ENCODE data around the gene SVIL. TPM values are rescaled to one million over a fixed set of nuclear protein-coding genes. Genes with fewer than 3 reads are reported as not detected.

SVIL gene
- total RNA-seq, 1 donor, result 309 TPM

DNA sequence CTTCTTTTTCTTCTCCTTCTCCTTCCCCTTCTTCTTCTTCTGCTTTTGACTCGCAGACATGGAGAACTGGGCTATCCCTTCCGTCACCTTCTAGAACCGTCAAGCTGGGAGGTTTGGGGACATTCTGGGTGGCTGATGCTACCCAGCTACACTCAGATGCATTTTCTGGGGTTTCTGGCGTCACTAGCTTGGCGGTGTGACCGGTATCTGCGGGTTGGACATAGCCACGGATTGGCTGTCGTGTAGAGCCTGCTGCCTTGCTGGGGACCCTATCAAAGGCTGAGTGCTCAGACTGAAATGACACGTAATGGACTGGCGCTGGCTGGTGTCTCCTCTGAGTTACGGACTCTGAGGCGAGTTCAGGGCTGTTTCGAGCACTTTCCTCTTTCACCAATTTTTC lies 101.7 kb downstream of the SVIL start:
- H3K4me3 ChIP-seq (ENCODE audit: low read depth, low read length), result no peak overlapping the region
- no peak for DNase-seq (ENCODE audit: low read depth)
- TF ChIP-seq, protein P1, sequence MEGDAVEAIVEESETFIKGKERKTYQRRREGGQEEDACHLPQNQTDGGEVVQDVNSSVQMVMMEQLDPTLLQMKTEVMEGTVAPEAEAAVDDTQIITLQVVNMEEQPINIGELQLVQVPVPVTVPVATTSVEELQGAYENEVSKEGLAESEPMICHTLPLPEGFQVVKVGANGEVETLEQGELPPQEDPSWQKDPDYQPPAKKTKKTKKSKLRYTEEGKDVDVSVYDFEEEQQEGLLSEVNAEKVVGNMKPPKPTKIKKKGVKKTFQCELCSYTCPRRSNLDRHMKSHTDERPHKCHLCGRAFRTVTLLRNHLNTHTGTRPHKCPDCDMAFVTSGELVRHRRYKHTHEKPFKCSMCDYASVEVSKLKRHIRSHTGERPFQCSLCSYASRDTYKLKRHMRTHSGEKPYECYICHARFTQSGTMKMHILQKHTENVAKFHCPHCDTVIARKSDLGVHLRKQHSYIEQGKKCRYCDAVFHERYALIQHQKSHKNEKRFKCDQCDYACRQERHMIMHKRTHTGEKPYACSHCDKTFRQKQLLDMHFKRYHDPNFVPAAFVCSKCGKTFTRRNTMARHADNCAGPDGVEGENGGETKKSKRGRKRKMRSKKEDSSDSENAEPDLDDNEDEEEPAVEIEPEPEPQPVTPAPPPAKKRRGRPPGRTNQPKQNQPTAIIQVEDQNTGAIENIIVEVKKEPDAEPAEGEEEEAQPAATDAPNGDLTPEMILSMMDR (IDR thresholded peaks at IDR 0.05; ENCODE audit: insufficient read depth, low read length), result no peak

DNA sequence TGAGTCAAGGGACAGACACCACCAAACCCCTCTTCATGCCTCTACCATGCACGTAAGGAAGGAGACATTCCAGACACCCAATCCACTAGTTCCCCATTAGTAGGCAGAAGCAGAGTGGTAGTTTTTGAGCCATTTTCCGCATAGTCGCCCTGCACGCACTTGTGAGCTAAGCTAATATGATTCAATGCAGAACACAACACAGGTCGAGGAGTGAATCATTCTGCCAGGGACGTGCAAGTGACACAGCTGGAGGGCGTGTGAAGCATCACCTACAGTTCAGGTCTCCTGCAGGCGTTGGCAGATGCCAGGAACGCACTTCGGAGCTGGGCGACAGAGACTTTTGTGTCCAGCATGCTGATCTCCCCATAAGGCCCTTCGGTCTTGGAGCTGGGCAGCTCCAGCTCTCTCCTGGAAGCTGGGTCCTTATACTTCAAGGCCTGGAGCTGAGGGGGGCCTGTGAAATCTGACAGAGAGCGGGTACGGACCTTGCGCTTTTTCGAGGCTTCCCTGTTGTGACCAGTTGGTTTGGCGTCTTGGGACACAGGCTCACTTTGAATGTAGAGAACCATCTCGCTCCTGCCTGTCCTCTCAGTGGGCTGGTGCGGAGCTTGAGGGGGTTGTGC lies 102.4 kb downstream of the SVIL start:
- TF ChIP-seq, protein P1 (IDR thresholded peaks at IDR 0.05; ENCODE audit: insufficient read depth, low read length), result no peak
- H3K4me3 ChIP-seq (ENCODE audit: low read depth, low read length), result no peak overlapping the region
- DNase-seq (ENCODE audit: low read depth), result no peak

DNA sequence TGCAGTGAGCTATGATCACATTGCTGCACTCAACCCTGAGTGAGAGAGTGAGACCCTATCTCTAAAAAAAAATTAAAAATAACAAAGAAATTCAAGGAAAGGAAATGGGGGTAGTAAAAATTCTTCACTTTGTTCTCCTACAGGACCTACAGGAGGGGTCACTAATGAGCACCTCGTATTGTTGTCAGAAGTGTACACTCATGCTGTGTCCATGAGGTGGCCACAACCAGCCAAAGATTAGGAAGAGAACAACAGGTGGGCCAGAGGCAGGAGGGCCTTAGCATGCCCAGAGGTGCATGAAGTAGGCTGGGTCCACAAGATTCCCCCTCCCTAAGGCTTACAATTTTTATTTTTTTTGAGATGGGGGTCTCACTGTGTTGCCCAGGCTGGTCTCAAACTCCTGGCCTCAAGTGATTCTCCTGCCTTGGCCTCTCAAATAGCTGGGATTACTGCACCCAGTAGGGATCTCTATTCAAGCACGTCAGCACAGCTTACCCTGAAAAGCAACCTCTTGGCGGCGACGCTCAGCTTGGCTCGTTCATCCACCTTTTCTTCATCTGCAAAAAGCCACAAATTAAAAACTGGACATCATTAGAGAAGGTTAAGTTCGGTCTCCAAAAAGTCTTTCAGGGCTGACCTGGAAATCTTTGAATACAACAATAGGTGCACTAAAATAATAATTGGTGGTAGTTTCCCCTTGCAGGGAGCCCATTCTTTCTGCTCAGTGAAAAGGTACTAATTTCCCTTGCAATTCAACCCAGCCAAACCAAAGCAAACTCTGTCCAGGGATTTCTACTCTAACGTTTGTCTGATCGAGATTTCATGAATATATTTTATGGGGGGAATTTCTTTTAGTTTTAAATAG lies 104.4 kb downstream of the SVIL start:
- TF ChIP-seq, protein P1 (IDR thresholded peaks at IDR 0.05; ENCODE audit: insufficient read depth, low read length), result no peak
- no peak overlapping the region for H3K4me3 ChIP-seq (ENCODE audit: low read depth, low read length)

DNA sequence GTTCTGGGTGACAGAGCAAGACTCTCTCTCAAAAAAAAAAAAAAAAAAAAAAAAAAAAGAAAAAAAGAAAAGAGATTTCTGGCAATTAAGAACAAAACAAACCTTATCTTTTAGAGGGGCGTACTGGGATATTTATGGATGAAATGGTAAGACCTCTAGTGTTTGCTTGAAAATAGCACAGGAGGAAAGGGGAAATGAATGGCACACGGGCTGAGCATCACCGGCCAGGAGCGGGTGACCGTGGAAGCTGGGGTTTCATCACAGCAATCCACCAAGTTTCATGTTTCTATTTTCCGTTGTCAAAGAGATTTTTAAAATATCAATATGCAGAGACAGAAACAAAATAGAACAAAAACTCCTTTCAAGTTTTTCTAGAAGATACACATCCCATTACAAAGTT lies 105.6 kb downstream of the SVIL start:
- TF ChIP-seq, protein P1 (IDR thresholded peaks at IDR 0.05; ENCODE audit: insufficient read depth, low read length), result no peak
- DNase-seq (ENCODE audit: low read depth), result no peak
- H3K4me3 ChIP-seq (ENCODE audit: low read depth, low read length), result no peak overlapping the region

More for the DNA sequence above, 104.4 kb downstream of the SVIL start:
- DNase-seq (ENCODE audit: low read depth), result no peak

DNA sequence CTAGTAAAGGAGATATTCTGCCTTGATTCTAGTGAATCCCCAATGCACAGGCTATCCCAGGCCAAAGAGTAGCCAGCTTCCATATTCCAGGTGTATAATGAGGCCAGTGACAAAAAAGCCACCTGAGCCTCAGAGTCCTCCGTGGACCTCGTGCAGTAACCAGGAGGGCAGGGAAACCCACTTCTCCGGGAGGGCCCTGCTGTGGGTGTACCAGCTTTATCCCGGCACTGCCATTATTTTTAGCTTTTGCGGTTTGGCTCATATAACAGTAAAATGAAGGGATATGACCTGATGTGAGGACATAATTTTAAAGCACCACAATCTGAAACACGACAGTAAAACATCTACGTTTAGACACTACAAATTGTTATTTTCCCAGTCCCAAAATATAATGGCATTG lies 109.0 kb downstream of the SVIL start:
- H3K4me3 ChIP-seq (ENCODE audit: low read depth, low read length), result no peak overlapping the region
- TF ChIP-seq, protein P1 (IDR thresholded peaks at IDR 0.05; ENCODE audit: insufficient read depth, low read length), result no peak
- DNase-seq (ENCODE audit: low read depth), result no peak

DNA sequence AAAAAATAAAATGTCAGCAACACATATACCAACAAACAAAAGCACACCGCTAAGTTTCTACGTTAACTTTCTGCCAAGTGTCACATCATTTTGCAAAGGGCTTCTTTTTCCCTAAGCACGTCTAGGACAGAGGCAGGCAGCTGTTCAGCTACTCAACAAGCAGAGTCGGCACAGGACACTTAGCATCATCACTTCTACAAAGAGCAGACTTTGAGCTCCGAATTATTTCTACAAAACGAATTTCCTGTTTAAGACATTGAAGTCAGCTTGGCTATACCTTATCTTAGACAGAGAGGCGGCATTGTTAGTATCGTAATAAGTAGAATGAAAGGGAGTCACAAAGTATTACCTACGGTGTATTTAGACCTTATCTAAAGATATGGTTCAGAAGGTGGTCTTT lies 110.1 kb downstream of the SVIL start:
- TF ChIP-seq, protein P1 (IDR thresholded peaks at IDR 0.05; ENCODE audit: insufficient read depth, low read length), result no peak
- no peak overlapping the region for H3K4me3 ChIP-seq (ENCODE audit: low read depth, low read length)
- DNase-seq (ENCODE audit: low read depth), result no peak
